Liver (tissue), 9 donors: ENCODE data around the gene NAPA. TPM values are rescaled to one million over a fixed set of nuclear protein-coding genes. Genes with fewer than 3 reads are reported as not detected.

Source experiments
- DNase-seq: peaks from one replicate; pipeline ENCODE4 v3.0.0-alpha.2; 2017; ENCODE audit warnings: low spot score
- H3K27ac ChIP-seq, 2 donors: one replicate each; pipeline ENCODE4 v1.7.0; 2013; ENCODE audit warnings: inconsistent platforms in 2 of 2, low read length in 2 of 2, control low read depth in 1 of 2, low read depth in 1 of 2, mild to moderate bottlenecking in 1 of 2
- H3K27me3 ChIP-seq, 4 donors: one replicate each; pipeline versions ENCODE4 v1.6.1 to v1.7.0; 2013; ENCODE audit warnings: low read length in 3 of 4, inconsistent platforms in 1 of 4, mild to moderate bottlenecking in 1 of 4, moderate library complexity in 1 of 4; ENCODE audit not compliant: control insufficient read depth in 4 of 4, insufficient read depth in 4 of 4
- H3K36me3 ChIP-seq, 4 donors: one replicate each; pipeline versions ENCODE4 v1.6.1 to v1.7.0; 2013; ENCODE audit warnings: low read length in 3 of 4, mild to moderate bottlenecking in 3 of 4, low read depth in 1 of 4, moderate library complexity in 1 of 4; ENCODE audit not compliant: control insufficient read depth in 4 of 4, insufficient read depth in 3 of 4
- H3K4me1 ChIP-seq, 4 donors: one replicate each; pipeline versions ENCODE4 v1.6.1 to v1.7.0; 2013; ENCODE audit warnings: low read length in 3 of 4, mild to moderate bottlenecking in 3 of 4, moderate library complexity in 1 of 4; ENCODE audit not compliant: control insufficient read depth in 4 of 4, insufficient read depth in 4 of 4
- H3K4me3 ChIP-seq, 3 donors: one replicate each; pipeline versions ENCODE4 v1.6.1 to v1.7.0; 2013; ENCODE audit warnings: low read length in 3 of 3, control low read depth in 1 of 3, low read depth in 1 of 3, mild to moderate bottlenecking in 1 of 3
- H3K9ac ChIP-seq, 2 donors: one replicate each; pipeline ENCODE4 v1.7.0; 2013; ENCODE audit warnings: low read length in 2 of 2, mild to moderate bottlenecking in 2 of 2, moderate library complexity in 2 of 2, control low read depth in 1 of 2, low read depth in 1 of 2
- H3K9me3 ChIP-seq, 4 donors: one replicate each; pipeline versions ENCODE4 v1.6.1 to v1.7.0; 2013; ENCODE audit warnings: low read length in 3 of 4; ENCODE audit not compliant: control insufficient read depth in 4 of 4
- ATF3 ChIP-seq: IDR thresholded peaks from 2 replicates; pipeline ENCODE4 v1.6.1; 2016; ENCODE audit warnings: antibody characterized with exemption
- CTCF ChIP-seq: fragments of 150-350 bp; IDR thresholded peaks from 2 replicates; pipeline ENCODE4 v1.5.1; 2017; ENCODE audit warnings: improper control_type of control experiment, low read depth, low read length; ENCODE audit not compliant: missing input control
- EGR1 ChIP-seq, 2 donors: IDR thresholded peaks; 2 replicates each; pipeline ENCODE4 v1.6.1; 2016 to 2018; ENCODE audit warnings: antibody characterized with exemption in 2 of 2, low read depth in 2 of 2
- FOXA1 ChIP-seq: IDR thresholded peaks from 2 replicates; pipeline ENCODE4 v1.6.1; 2016; ENCODE audit warnings: antibody characterized with exemption
- FOXA2 ChIP-seq: IDR thresholded peaks from 2 replicates; pipeline ENCODE4 v1.6.1; 2016; ENCODE audit warnings: antibody characterized with exemption
- GABPA ChIP-seq, 2 donors: IDR thresholded peaks in 1 of 2; conservative IDR thresholded peaks in 1 of 2; 2 replicates each; pipeline ENCODE4 v1.6.1; 2016; ENCODE audit warnings: antibody characterized with exemption in 2 of 2, mild to moderate bottlenecking in 1 of 2, moderate library complexity in 1 of 2
- HNF4A ChIP-seq, 2 donors: conservative IDR thresholded peaks; 2 replicates each; pipeline ENCODE4 v1.6.1; 2016; ENCODE audit warnings: antibody characterized with exemption in 2 of 2, mild to moderate bottlenecking in 2 of 2
- HNF4G ChIP-seq: IDR thresholded peaks from 2 replicates; pipeline ENCODE4 v1.6.1; 2016; ENCODE audit warnings: antibody characterized with exemption
- JUND ChIP-seq, 2 donors: IDR thresholded peaks; 2 replicates each; pipeline ENCODE4 v1.6.1; 2016; ENCODE audit warnings: antibody characterized with exemption in 2 of 2
- MAX ChIP-seq: IDR thresholded peaks from 2 replicates; pipeline ENCODE4 v1.6.1; 2016; ENCODE audit warnings: antibody characterized with exemption
- NR2F2 ChIP-seq: IDR thresholded peaks from 2 replicates; pipeline ENCODE4 v1.6.1; 2016; ENCODE audit warnings: antibody characterized with exemption
- RAD21 ChIP-seq, 2 donors: IDR thresholded peaks; 2 replicates each; pipeline ENCODE4 v1.6.1; 2016; ENCODE audit warnings: antibody characterized with exemption in 2 of 2, mild to moderate bottlenecking in 2 of 2
- REST ChIP-seq: IDR thresholded peaks from 2 replicates; pipeline ENCODE4 v1.6.1; 2016; ENCODE audit warnings: antibody characterized with exemption, mild to moderate bottlenecking
- RXRA ChIP-seq, 2 donors: IDR thresholded peaks; 2 replicates each; pipeline ENCODE4 v1.6.1; 2017 to 2018; ENCODE audit warnings: antibody characterized with exemption in 2 of 2, mild to moderate bottlenecking in 1 of 2
- SP1 ChIP-seq: IDR thresholded peaks from 2 replicates; pipeline ENCODE4 v1.6.1; 2018; ENCODE audit warnings: antibody characterized with exemption, mild to moderate bottlenecking
- TAF1 ChIP-seq: conservative IDR thresholded peaks from 2 replicates; pipeline ENCODE4 v1.6.1; 2016; ENCODE audit warnings: antibody characterized with exemption, mild to moderate bottlenecking
- ZBTB33 ChIP-seq: IDR thresholded peaks from 2 replicates; pipeline ENCODE4 v1.6.1; 2016; ENCODE audit warnings: antibody characterized with exemption
- WGBS: extraction: QIAGEN DNeasy Blood & Tissue Kit; methylation state at CpG from one replicate; pipeline ENCODE4 v1.1.7; 2013; 5-methylcytosine and 5-hydroxymethylcytosine counted together
- polyA plus RNA-seq, 2 donors: library from polyadenylated mRNA; stranded (reverse) in 1 of 2; unstranded in 1 of 2; fragments of 200-250 nt in 1 of 2; fragments of >200 nt in 1 of 2; fragmentation: Nextera tagmentation in 1 of 2; extraction: Ambion mirVana in 1 of 2; gene quantifications; one replicate each; pipeline versions ENCODE4 v1.2.1 to v1.2.3, GENCODE V29; 2013 to 2015
- total RNA-seq, 2 donors: library from RNA; depleted of rRNA; stranded (reverse); fragments of >200 nt; gene quantifications; one replicate each; pipeline ENCODE4 v1.2.3, GENCODE V29; 2014
- donor health status: healthy.
- donor health status: healthy.
- donor health status: healthy.
- donor health status: healthy.
- donor health status: healthy.

Gene NAPA
- total and polyA plus RNA-seq, 4 donors = 73.4 to 132 (median 120) TPM

GRCh38 chr19:47505506-47505905 lies 9.4 kb downstream of the NAPA start:
- H3K9ac ChIP-seq = no peak overlapping the region
- H3K36me3 ChIP-seq = peaks cover 5 to 33% (median 23%) of the 10 kb centered on the region in 4 donors
- no peak overlapping the region for H3K27ac ChIP-seq
- no peaks in the 10 kb centered on the region for H3K9me3 ChIP-seq
- DNase-seq = no peak
- TF ChIP-seq GABPA (IDR thresholded peaks at IDR 0.05 in 1 of 2, conservative IDR thresholded peaks at IDR 0.05 in 1 of 2) (no peak), NR2F2 (no peak), REST (no peak), ZBTB33 (no peak), RAD21 (IDR thresholded peaks at IDR 0.05) (no peak), FOXA1 (no peak), MAX (no peak), JUND (IDR thresholded peaks at IDR 0.05) (no peak), FOXA2 (no peak), SP1 (no peak), HNF4G (no peak), RXRA (IDR thresholded peaks at IDR 0.05) (no peak), CTCF (no peak), ATF3 (no peak)
- H3K4me3 ChIP-seq = no peak overlapping the region
- peaks cover 16 to 48% (median 35%) of the 10 kb centered on the region in 4 donors for H3K4me1 ChIP-seq
- H3K27me3 ChIP-seq = no peaks in the 10 kb centered on the region
- WGBS = 51% methylated on average over 6 of the region's 6 CpGs

GRCh38 chr19:47503826-47504150 lies 11.1 kb downstream of the NAPA start:
- no peak overlapping the region for H3K9ac ChIP-seq
- WGBS = 88% methylated on average over 5 of the region's 5 CpGs
- no peak for DNase-seq
- H3K27ac ChIP-seq = no peak overlapping the region
- no peaks in the 10 kb centered on the region for H3K27me3 ChIP-seq
- H3K9me3 ChIP-seq = no peaks in the 10 kb centered on the region
- peaks cover 6 to 33% (median 21%) of the 10 kb centered on the region in 4 donors for H3K4me1 ChIP-seq
- peaks cover 9 to 50% (median 29%) of the 10 kb centered on the region in 4 donors for H3K36me3 ChIP-seq
- no peak overlapping the region for H3K4me3 ChIP-seq
- TF ChIP-seq MAX (no peak), FOXA2 (no peak), FOXA1 (no peak), TAF1 (no peak), JUND (IDR thresholded peaks at IDR 0.05) (no peak), GABPA (IDR thresholded peaks at IDR 0.05 in 1 of 2, conservative IDR thresholded peaks at IDR 0.05 in 1 of 2) (no peak), EGR1 (IDR thresholded peaks at IDR 0.05; ENCODE audit: low read depth in 2 of 2) (no peak), RAD21 (IDR thresholded peaks at IDR 0.05) (no peak), NR2F2 (no peak), ZBTB33 (no peak), SP1 (no peak), CTCF (no peak), HNF4A (conservative IDR thresholded peaks at IDR 0.05) (no peak)
